Coronary artery (tissue), 2 donors: Measurements from ENCODE around the gene TMEM198.

Experiments used
- DNase-seq: peaks from one replicate; pipeline ENCODE4 v3.0.0-alpha.2; 2017; ENCODE audit warnings: low spot score
- H3K27ac ChIP-seq, 2 donors: fragments of 200-600 bp; sonication (generic); one replicate each; pipeline ENCODE4 v1.5.1; 2016 to 2019
- H3K4me3 ChIP-seq: fragments of 200-600 bp; sonication (generic); 2 replicates; pipeline ENCODE4 v1.5.1; 2016; ENCODE audit warnings: mild to moderate bottlenecking, moderate library complexity
- CTCF ChIP-seq: fragments of 200-600 bp; sonication (generic); IDR thresholded peaks from one replicate; pipeline ENCODE4 v1.5.1; 2019; ENCODE audit warnings: antibody characterized with exemption

The TMEM198 gene

DNA sequence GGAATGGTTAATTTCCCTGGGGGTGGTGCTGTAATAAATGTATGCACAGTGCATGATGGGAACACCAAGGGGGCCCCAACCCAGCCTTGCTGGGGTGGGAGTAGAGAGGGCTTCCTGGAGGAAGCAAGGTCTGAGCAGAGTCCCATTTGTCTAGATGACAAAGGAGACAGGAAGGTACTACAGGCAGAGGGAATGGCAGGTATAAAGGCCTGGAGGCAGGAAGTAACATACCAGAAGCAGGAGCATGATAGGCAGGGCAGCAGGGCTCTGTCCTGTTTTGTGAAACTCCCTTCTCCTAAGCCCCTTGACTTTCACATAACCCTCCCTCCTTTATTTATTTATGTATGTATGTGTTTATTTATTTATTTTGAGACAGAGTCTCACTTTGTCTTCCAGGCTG, 41.2 kb upstream of the TMEM198 start:
- no peak for TF ChIP-seq CTCF
- H3K27ac ChIP-seq: no peak overlapping the region
- H3K4me3 ChIP-seq: no peak overlapping the region
- no peak for DNase-seq

GRCh38 chr2:219505585-219505984, 38.2 kb upstream of the TMEM198 start:
- TF ChIP-seq CTCF: no peak
- no peak overlapping the region for H3K4me3 ChIP-seq
- H3K27ac ChIP-seq: no peak overlapping the region
- no peak for DNase-seq

DNA sequence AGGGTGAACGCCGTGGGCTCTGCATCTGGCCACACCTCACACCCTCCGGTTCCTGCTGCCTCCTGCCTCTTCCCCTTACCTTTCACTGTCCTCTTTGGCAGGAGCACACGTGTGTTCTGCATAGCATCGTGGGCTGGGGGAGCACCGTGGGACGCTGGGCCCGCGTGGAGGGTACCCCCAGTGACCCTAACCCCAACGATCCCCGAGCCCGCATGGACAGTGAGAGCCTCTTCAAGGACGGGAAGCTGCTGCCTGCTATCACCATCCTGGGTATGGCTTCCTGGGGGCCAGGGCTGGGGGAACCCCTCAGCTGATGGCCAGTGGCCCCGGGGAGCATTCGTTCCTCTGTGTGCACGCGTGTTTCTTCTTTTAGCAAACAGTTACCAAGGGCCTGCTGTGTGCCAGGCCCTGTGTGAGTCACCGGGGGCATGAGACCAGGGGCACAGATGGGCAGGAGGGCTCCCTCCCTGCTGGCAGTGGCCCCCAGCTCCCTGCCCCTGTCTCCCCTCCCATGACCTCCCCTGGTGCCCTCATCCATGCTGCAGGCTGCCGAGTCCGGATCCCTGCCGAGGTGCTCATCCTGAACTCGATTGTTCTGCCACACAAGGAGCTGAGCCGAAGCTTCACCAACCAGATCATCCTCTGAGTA, 37.6 kb upstream of the TMEM198 start:
- no peak overlapping the region for H3K4me3 ChIP-seq
- TF ChIP-seq CTCF: no peak
- no peak for DNase-seq
- H3K27ac ChIP-seq: no peak overlapping the region

DNA sequence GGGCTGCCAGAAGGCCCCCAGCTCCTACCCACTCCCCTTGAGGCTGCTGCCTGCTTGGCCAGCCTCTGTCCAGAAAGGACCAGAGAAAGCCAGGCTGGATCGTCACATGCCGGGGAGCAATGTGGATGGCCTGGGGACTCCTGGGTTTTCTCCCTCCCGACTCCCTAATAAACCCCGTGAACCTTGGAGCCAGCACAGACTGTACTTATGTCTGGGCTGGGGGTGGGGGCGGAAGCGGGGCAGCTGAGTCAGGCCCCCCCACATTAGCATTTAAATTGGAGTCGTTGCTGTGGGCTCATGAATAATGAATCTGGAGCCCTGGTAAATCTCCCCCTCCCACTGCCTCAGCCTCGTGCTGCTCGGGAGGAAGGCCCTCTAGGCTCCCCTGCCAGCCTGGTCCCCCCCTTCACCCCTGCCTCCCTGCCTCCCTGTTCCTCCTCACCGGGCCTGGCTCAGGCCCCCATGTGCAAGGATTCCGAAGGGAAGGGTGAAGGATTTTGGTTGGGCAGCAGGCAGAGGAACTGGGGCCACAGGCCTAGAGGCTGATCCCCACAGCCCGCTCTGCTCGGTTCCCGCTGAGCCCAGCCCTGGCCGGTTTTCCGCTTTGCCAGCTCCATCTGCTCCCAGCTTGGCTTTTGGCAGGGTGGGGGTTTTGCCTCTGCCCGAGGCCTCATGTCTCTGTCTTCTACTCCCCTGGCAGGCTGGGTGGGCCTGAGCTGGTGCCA, 36.9 kb upstream of the TMEM198 start:
- DNase-seq: no peak
- no peak for TF ChIP-seq CTCF
- Histone ChIP-seq H3K27ac (no peak overlapping the region), H3K4me3 (no peak overlapping the region)

- TF ChIP-seq CTCF: no peak
- Histone ChIP-seq H3K4me3 (no peak overlapping the region), H3K27ac (no peak overlapping the region)
- DNase-seq: no peak
Observed at GRCh38 chr2:219507581-219508443, 36.0 kb upstream of the TMEM198 start.

- no peak for DNase-seq
- H3K4me3 ChIP-seq: no peak overlapping the region
- TF ChIP-seq CTCF: no peak
- H3K27ac ChIP-seq: no peak overlapping the region
Observed at GRCh38 chr2:219508444-219508734, 35.4 kb upstream of the TMEM198 start.
